CMK (cell line): ENCODE data around the gene ASXL2.

ENCODE experiments used
- DNase-seq: peaks from one replicate; pipeline ENCODE4 v3.0.0-alpha.2; 2010; ENCODE audit warnings: low read depth

Gene ASXL2

GRCh38 chr2:25685741-25686140 lies 192.5 kb downstream of the ASXL2 start:
- no peak for DNase-seq

DNA sequence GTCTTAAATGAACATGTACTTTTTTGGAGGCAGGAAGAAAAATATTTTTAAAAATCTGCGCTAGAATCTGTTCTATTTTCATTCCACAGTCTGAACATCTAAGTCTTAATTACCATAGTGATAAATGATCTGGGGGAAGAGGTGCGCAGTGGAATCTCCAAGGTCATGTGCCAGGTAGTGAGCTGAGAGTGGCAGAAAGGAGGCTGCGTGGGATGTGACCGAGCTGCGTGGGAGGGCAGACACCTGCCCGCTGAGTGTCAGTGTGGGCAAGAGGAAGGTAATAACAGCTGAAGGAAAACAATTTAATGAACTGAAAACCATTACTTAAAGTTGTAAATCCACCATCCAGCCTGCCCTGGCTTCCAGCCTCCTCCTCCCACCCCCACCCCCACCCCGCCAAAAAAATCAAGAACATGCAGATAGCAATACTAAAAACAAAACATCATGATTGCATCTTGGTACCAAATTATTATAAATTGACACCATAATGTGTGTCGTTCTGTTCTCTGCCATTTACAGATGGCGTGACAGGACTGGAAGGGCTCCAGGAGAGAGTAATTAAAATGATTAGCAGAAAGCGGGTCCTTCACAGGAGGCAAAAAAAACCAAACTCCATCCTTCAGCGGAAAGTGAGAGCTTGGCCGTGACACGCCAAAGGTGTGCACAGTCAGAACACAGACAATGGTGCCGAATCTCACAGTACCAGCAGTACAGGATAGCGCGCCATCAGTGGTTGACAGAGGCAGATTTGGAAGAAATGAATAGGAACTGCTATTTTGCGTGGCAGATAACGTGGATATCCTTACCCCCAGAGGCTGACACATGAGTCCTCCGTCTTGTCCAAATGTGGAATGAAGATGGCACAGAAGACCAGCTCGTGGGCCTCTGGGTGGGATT lies 193.5 kb downstream of the ASXL2 start:
- no peak for DNase-seq
